ENCODE measurements around the gene SUGCT. TPM values are rescaled to one million over a fixed set of nuclear protein-coding genes. Genes with fewer than 3 reads are reported as not detected.

SUGCT gene
- total and polyA plus RNA-seq, 2 of the 13 experiments (the other 11 are each of a cell fraction or from before 2014, with no cell fraction given) = 10.1 to 22.2 TPM

GRCh38 chr7:40749877-40750276, 615.1 kb downstream of the SUGCT start (continued):
- TF ChIP-seq ZNF10 (CRISPR knock-in tag; IDR thresholded peaks at IDR 0.05; ENCODE audit: borderline replicate concordance, low read depth) = no peak
- TF ChIP-seq RBAK (CRISPR knock-in tag; IDR thresholded peaks at IDR 0.05) = no peak
- TF ChIP-seq, protein P1, sequence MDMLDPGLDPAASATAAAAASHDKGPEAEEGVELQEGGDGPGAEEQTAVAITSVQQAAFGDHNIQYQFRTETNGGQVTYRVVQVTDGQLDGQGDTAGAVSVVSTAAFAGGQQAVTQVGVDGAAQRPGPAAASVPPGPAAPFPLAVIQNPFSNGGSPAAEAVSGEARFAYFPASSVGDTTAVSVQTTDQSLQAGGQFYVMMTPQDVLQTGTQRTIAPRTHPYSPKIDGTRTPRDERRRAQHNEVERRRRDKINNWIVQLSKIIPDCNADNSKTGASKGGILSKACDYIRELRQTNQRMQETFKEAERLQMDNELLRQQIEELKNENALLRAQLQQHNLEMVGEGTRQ (IDR thresholded peaks at IDR 0.05; ENCODE audit: low read depth, low read length) = no peak
- TF ChIP-seq, protein P1 (CRISPR knock-in tag; IDR thresholded peaks at IDR 0.05; ENCODE audit: borderline replicate concordance) = no peak

DNA sequence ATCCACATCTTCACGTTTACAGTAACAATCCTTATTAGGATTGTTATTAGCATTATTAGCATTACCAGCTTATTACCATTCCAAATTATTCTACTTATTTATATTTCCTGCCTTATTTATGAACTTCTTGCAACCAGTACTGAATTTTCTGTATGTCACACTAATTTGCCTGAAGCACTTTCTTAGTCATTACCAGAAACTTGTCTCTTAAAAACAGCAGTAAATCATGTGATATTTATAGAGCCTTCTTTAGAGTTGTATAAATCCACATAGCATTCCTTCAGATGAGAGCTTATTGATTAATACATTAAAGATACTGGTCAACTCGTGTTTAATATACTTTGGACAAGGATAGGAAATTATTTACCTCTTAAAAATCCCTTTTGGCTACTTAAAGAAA, 618.6 kb downstream of the SUGCT start:
- H3K27ac ChIP-seq (ENCODE audit: extremely low read length, insufficient read depth, low read length) = no peak overlapping the region
- ATAC-seq = no peak
- H3K9me3 ChIP-seq (ENCODE audit: low read length) = no peaks in the 10 kb centered on the region
- peaks cover 33% of the 10 kb centered on the region for H3K4me1 ChIP-seq (ENCODE audit: insufficient read depth, low read length)
- intact Hi-C loops (cut with micrococcal nuclease; ENCODE audit: unreplicated experiment) (no loop called here), in situ Hi-C loops (cut with HindIII; ENCODE audit: extremely low pct_ligation_motif_present, low pct_unique_long_range_greater_than_20kb) (no loop called here)
- POLR2A ChIA-PET = no interaction called here
- no peak overlapping the region for H2AFZ ChIP-seq (ENCODE audit: low read length)
- BruUV-seq (replicated peaks) = no TSS peak
- no peaks in the 10 kb centered on the region for H3K79me2 ChIP-seq (ENCODE audit: insufficient read depth, low read length)
- H3K9ac ChIP-seq (ENCODE audit: insufficient read depth, low read depth, low read length) = no peak overlapping the region
- H3K4me2 ChIP-seq (ENCODE audit: low read depth, low read length) = no peak overlapping the region
- FAIRE-seq = no peak
- TF ChIP-seq ZFP36 (IDR thresholded peaks at IDR 0.05; ENCODE audit: borderline replicate concordance, low read depth, low read length, partially characterized antibody) (no peak), NFIC (IDR thresholded peaks at IDR 0.05; ENCODE audit: low read length) (no peak), ATF4 (CRISPR knock-in tag; IDR thresholded peaks at IDR 0.05) (no peak), ZSCAN21 (CRISPR knock-in tag; IDR thresholded peaks at IDR 0.05; ENCODE audit: borderline replicate concordance) (no peak), ZNF441 (CRISPR knock-in tag; IDR thresholded peaks at IDR 0.05; ENCODE audit: borderline replicate concordance) (no peak), SPEN (CRISPR knock-in tag; IDR thresholded peaks at IDR 0.05; ENCODE audit: low read depth) (no peak), POLR2AphosphoS5 (IDR thresholded peaks at IDR 0.05; ENCODE audit: low read depth, low read length) (no peak)
- WGBS (ENCODE audit: low lambda C conversion rate) = 89% methylated on average over 2 of the region's 2 CpGs
- DNase-seq (ENCODE audit: low spot score) = no peak
- H3K36me3 ChIP-seq (replicated peaks in 1 of 2; ENCODE audit: control insufficient read depth in 1 of 2, insufficient read depth in 2 of 2, low read length in 2 of 2) = no peaks in the 10 kb centered on the region
- H3K4me3 ChIP-seq (replicated peaks in 1 of 3; ENCODE audit: insufficient read depth in 1 of 3, low read depth in 2 of 3, low read length in 3 of 3) = no peak overlapping the region
- CTCF ChIA-PET (ENCODE audit: low intra/inter-chr PET ratio, low total read pairs) = no interaction called here
- no peaks in the 10 kb centered on the region for H4K20me1 ChIP-seq (ENCODE audit: insufficient read depth, low read length)
- H3K27me3 ChIP-seq (ENCODE audit: control insufficient read depth in 1 of 2, insufficient read depth in 2 of 2, low read length in 2 of 2) = no peaks in the 10 kb centered on the region
